Tibial nerve (tissue), 4 donors: ENCODE data around the gene DNAJC6. TPM values are rescaled to one million over a fixed set of nuclear protein-coding genes. Genes with fewer than 3 reads are reported as not detected.

Experiments
- DNase-seq, 2 donors: peaks; one replicate each; pipeline ENCODE4 v3.0.0-alpha.2; 2019; ENCODE audit warnings: low spot score in 2 of 2
- H3K27ac ChIP-seq, 4 donors: fragments of 200-600 bp; sonication (generic) in 3 of 4; one replicate each; pipeline ENCODE4 v1.5.1; 2017 to 2019; ENCODE audit warnings: mild to moderate bottlenecking in 1 of 4
- H3K27me3 ChIP-seq, 2 donors: fragments of 200-600 bp; sonication (generic) in 1 of 2; one replicate each; pipeline versions ENCODE4 v1.5.1 to v1.6.0; 2017 to 2019
- H3K36me3 ChIP-seq, 3 donors: fragments of 200-600 bp; sonication (generic); one replicate each; pipeline ENCODE4 v1.5.1; 2018 to 2019
- H3K4me1 ChIP-seq, 4 donors: fragments of 200-600 bp; sonication (generic) in 3 of 4; one replicate each; pipeline ENCODE4 v1.5.1; 2017 to 2019
- H3K4me3 ChIP-seq, 4 donors: fragments of 200-600 bp; sonication (generic) in 3 of 4; one replicate each; pipeline ENCODE4 v1.5.1; 2017 to 2019; ENCODE audit warnings: mild to moderate bottlenecking in 1 of 4, moderate library complexity in 1 of 4
- H3K9me3 ChIP-seq, 4 donors: fragments of 200-600 bp; sonication (generic) in 3 of 4; one replicate each; pipeline ENCODE4 v1.5.1; 2017 to 2019
- CTCF ChIP-seq, 5 experiments: fragments of 200-600 bp in 3 of 5; fragments of 450-650 bp in 2 of 5; sonication (generic) in 3 of 5; IDR thresholded peaks; one replicate each; pipeline ENCODE4 v1.5.1; 2016 to 2019; ENCODE audit warnings: antibody characterized with exemption in 5 of 5, mild to moderate bottlenecking in 3 of 5, moderate library complexity in 2 of 5
- EP300 ChIP-seq, 2 donors: sonication (generic); formaldehyde crosslinking; IDR thresholded peaks; one replicate each; pipeline ENCODE4 v1.6.1; 2017; ENCODE audit warnings: antibody characterized with exemption in 2 of 2, mild to moderate bottlenecking in 1 of 2
- POLR2A ChIP-seq, 2 donors: fragments of 450-650 bp; IDR thresholded peaks; one replicate each; pipeline ENCODE4 v1.6.1; 2017; ENCODE audit warnings: antibody characterized with exemption in 2 of 2, mild to moderate bottlenecking in 2 of 2, moderate library complexity in 2 of 2
- WGBS, 2 donors: methylation state at CpG; one replicate each; pipeline ENCODE4 v1.1.5; 2018; 5-methylcytosine and 5-hydroxymethylcytosine counted together
- total RNA-seq, 4 donors: library from RNA; depleted of rRNA; stranded (reverse); fragments of >200 nt; gene quantifications; one replicate each; pipeline ENCODE4 v1.1.0, GENCODE V29; 2016

The DNAJC6 gene
- total RNA-seq, 4 donors from 2014 or later = 11.4 to 19.2 (median 16.9) TPM

GRCh38 chr1:65334081-65334480 is 24.7 kb downstream of the DNAJC6 start:
- Histone ChIP-seq H3K27me3 (no peaks in the 10 kb centered on the region), H3K9me3 (no peaks in the 10 kb centered on the region), H3K36me3 (no peaks in the 10 kb centered on the region), H3K4me1 (no peaks in the 10 kb centered on the region), H3K27ac (no peak overlapping the region), H3K4me3 (no peak overlapping the region)
- TF ChIP-seq EP300 (IDR thresholded peaks at IDR 0.05) = no peak
- TF ChIP-seq CTCF (IDR thresholded peaks at IDR 0.05) = no peak
- TF ChIP-seq POLR2A (IDR thresholded peaks at IDR 0.05) = no peak
- DNase-seq = no peak
- WGBS, 2 donors = 85 to 86% methylated on average over 2 of the region's 2 CpGs

GRCh38 chr1:65339866-65340468 is 30.6 kb downstream of the DNAJC6 start:
- H3K9me3 ChIP-seq = no peaks in the 10 kb centered on the region
- TF ChIP-seq CTCF (IDR thresholded peaks at IDR 0.05) (no peak), EP300 (IDR thresholded peaks at IDR 0.05) (no peak)
- DNase-seq = no peak
- no peak overlapping the region for H3K4me3 ChIP-seq
- no peaks in the 10 kb centered on the region for H3K36me3 ChIP-seq
- H3K27me3 ChIP-seq = no peaks in the 10 kb centered on the region
- no peaks in the 10 kb centered on the region for H3K4me1 ChIP-seq
- H3K27ac ChIP-seq = no peak overlapping the region
- 56 to 59% methylated on average over 3 of the region's 3 CpGs for WGBS, 2 donors

GRCh38 chr1:65341381-65341780 is 32.0 kb downstream of the DNAJC6 start:
- Histone ChIP-seq H3K4me3 (no peak overlapping the region), H3K4me1 (no peaks in the 10 kb centered on the region), H3K36me3 (no peaks in the 10 kb centered on the region), H3K27me3 (no peaks in the 10 kb centered on the region), H3K9me3 (no peaks in the 10 kb centered on the region), H3K27ac (no peak overlapping the region)
- WGBS, 2 donors = 67 to 88% methylated on average over 1 of the region's 1 CpG
- TF ChIP-seq EP300 (IDR thresholded peaks at IDR 0.05) (no peak), POLR2A (IDR thresholded peaks at IDR 0.05) (no peak), CTCF (IDR thresholded peaks at IDR 0.05) (no peak)
- no peak for DNase-seq

GRCh38 chr1:65343286-65343685 is 33.9 kb downstream of the DNAJC6 start:
- no peaks in the 10 kb centered on the region for H3K27me3 ChIP-seq
- H3K4me3 ChIP-seq = no peak overlapping the region
- DNase-seq = no peak
- no peaks in the 10 kb centered on the region for H3K9me3 ChIP-seq
- no peak overlapping the region for H3K27ac ChIP-seq
- WGBS, 2 donors = 85 to 89% methylated on average over 3 of the region's 3 CpGs
- H3K4me1 ChIP-seq = no peaks in the 10 kb centered on the region
- TF ChIP-seq EP300 (IDR thresholded peaks at IDR 0.05) (no peak), CTCF (IDR thresholded peaks at IDR 0.05) (no peak), POLR2A (IDR thresholded peaks at IDR 0.05) (no peak)
- H3K36me3 ChIP-seq = no peaks in the 10 kb centered on the region

GRCh38 chr1:65344171-65344814 is 35.0 kb downstream of the DNAJC6 start:
- no peaks in the 10 kb centered on the region for H3K36me3 ChIP-seq
- no peaks in the 10 kb centered on the region for H3K4me1 ChIP-seq
- H3K27me3 ChIP-seq = no peaks in the 10 kb centered on the region
- TF ChIP-seq POLR2A (IDR thresholded peaks at IDR 0.05) = no peak
- no peak for TF ChIP-seq CTCF (IDR thresholded peaks at IDR 0.05)
- TF ChIP-seq EP300 (IDR thresholded peaks at IDR 0.05) = no peak
- no peak overlapping the region for H3K4me3 ChIP-seq
- H3K9me3 ChIP-seq = no peaks in the 10 kb centered on the region
- WGBS, 2 donors = 81 to 84% methylated on average over 3 of the region's 3 CpGs
- H3K27ac ChIP-seq = no peak overlapping the region
- DNase-seq = no peak
